ENCODE data around the gene CDNF.
"Not testable (repeated sequence)": the region's sequence is repeated elsewhere in the genome, so short reads cannot be mapped to it uniquely, and the experiment has no call there.

The CDNF gene

DNA sequence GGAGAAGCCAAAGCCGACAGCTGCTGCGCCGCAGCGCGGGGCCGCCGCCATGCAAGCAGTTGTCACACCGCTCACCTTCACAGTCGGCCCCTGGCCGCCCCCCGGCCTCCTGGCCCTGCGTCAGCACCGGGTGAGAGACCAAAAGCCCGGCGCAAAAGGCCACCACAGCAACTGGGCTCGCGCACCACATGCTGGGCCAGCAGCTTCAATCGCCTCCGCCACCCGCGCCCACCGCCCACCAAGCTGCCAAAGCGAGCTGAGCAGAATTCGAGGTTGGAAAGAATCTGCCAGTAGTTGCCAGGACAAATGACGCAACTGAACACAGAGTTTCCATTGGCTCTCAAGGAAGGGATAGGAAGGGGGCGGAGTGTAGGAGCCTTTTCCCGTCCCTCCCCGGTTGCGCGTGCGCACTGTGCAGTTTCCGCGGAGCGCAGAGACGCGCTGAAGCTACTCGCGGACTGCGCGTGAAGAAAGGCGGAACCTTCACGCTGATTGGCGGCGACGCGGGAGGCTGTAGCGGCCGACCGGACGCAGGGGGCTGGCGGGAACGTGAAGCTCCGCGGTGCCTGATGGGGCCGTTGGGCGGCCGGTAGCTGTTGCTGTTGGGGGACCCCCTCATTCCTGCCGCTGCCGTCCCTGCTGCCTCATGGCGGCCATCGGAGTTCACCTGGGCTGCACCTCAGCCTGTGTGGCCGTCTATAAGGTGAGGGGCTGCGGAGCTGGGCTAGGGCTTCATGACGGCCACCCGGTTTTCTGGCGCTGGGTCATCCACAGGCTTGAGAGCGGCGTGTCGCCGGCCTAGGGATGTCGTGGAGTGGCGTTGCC is at the start of gene CDNF, which contains the start of the genes HSPA14 and MSANTD7:
Gene CDNF (minus strand): TSS at position 281 of the 825 bp plus-strand sequence. CDS start 91 bp downstream, at position 190.
Gene HSPA14 (plus strand): TSS at position 550 of the 825 bp plus-strand sequence. CDS start 97 bp downstream, at position 647.
Gene MSANTD7 (plus strand): TSS at position 550 of the 825 bp plus-strand sequence. CDS start 3,979 bp downstream, outside the sequence.
- peak; percentile 100 for DNase-seq

DNA sequence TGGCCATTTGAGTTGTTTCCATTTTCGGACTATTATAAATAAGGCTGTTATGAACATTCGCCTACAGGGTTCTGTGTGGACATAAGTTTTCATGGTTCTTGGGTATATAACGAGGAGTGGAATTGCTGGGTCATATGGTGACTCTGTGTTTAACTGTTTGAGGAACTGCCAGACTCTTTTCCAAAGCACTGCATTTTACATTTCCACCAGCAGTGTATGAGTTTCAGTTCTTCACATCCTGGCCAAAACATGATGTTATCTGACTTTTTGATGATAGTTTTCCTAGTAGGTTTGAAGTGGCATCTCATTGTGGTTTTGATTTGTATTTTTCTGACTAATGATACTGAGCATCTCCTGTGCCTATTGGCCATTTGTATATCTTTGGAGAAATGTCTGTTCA is 46.2 kb upstream of the CDNF start:
- DNase-seq, result peak in 2 of 3 donors; percentile 39 to 43

DNA sequence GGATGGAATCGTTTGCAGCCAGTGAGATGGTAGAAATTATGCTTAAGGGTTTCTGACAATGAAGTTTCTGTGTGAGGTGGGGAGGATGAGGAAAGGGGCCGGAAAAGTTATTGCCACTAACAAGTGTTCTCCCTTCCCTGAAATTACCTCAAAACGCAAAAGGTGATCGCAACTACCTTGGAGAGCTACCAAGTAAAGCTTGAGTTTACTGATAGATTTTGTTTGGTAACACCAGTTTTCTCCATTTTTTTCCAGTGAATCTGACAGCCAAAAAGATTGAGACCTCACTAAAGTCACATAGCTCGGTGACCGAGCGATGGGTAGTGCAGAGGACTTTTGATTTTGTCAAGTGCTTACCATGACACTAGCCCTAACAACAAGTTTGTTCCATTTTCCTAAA is 42.4 kb upstream of the CDNF start:
- no peak for DNase-seq

DNA sequence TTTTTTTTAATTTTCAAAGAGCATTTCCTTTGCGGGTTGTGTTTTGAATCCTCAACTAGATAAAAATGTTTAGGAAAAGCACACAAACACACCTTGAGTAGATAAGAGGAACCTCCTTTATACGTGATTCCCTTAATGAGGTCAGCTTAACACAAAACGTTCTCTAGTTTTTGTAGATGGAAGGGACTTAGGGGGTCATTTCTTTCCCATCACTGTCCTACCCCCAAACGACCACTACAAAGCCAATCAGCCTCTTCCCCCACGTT is 42.0 kb upstream of the CDNF start:
- no peak for DNase-seq

DNA sequence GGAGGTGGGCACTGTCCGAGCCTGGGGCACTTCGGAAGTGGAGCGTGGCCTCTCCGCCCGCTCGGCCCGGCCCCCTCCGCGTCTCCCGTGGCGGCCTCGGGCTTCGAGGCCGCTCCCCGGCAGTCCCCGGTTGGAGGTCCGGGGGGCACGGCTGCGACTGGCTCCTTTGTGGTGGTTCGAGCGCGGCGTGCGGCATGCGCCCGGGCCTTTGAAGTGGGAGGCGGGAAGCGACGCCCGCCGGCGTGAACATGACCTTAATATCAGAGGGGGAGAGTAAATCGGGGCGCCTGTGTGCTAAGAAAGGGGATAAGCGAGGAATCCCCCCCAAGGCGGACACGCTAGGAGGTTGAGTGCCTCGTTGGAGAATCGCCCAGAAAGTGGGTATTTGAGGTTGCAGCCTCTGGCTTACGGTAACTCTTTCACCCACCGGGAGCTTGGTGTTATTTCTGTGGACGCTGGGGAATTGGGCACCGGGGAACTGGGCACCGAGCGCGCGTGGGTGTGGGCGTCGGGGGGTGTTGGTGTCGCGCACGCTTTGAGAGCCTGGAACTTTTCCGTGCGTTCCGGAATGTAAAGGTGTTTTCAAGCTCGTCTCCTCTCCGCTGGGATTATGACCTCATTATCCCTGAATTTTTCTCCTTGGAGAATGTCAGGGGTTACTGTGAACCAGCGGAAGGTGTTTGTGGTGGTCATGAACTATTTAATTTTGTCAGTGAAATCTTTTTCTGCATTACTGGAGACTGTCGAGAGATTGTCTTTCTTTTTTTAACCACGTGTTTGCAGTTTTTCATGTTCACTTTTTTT is 41.5 kb upstream of the CDNF start:
- peak; percentile 31 to 67 (median 36) for DNase-seq

DNA sequence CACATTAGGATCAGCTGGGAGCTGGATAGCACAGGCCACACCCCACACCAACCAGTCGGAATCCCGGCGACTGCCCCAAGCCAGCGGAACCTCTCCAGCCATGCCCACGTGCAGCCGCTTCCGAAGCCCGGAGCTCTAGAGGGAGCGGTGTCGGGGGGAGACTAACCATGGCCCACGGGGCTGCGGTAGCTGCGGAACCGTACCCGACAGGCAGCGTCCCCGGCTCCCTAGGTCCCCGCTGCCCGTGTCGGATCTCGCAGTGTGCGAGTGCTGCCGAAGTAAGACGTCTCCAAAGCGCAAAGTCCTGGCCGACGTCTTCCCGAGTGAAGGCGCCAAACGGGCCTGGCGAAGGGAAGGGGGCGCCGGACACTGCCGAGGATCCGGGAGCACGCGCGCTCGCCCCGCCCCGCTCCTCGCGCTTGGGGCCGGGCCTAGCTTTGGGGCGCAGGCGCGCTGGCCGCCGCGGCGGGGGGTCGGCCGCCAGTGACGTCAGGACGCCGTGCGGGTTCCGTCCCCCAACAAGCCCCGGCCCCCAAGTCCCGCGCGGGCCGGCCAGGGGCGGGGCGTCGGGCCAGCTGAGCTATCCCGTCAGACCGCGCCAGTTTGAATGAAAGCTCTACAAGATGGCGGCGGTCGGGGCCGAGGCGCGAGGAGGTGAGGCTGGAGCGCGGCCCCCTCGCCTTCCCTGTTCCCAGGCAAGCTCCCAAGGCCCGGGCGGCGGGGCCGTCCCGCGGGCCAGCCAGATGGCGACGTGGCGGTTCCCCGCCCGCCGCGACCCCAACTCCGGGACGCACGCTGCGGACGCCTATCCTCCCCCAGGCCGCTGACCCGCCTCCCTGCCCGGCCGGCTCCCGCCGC is 40.7 kb upstream of the CDNF start, which contains the start of gene SUV39H2:
Gene SUV39H2 (plus strand): TSS at position 601 of the 858 bp plus-strand sequence. CDS start 23 bp downstream, at position 624.
- DNase-seq, result peak; percentile 97 to 99 (median 99)

DNA sequence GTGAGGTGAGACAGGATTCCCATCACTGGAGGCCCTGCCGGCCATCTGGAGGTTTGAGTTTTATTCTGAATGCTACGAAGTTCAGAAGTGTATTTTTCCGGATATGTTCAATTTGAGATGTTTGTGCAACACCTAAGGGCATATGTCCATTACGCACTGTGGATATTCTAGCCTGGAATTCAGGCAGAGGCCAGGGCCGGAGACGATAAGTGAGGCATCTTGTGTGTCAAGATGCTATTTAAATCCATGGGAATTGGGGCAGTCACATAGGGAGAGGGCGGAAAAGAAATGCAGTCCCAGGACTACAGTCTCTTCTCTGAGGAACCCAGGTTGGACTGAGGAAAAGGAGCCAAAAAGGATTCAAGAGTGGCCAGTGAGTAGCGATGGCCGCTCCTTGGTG is 38.9 kb upstream of the CDNF start:
- DNase-seq, result no peak

DNA sequence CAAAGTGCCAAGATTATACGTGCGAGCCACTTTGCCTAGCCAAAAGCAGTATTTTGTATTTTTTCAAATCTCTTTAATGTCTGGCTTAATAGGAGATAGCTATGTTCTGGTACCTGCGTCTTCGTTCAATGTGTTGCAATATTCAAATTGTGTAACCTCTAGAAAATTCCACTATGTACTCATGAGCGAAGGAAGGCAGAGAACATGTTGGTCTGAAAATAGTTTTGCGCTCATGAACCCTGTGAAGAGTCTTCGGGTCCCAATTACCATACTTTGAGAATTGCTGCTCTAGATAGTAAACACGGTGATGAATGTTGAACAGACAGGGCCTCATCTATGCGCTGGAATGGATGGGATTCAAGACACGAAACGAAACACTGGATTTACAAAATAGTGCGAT is 38.1 kb upstream of the CDNF start:
- DNase-seq, result peak in 2 of 3 donors; percentile 23 to 26

DNA sequence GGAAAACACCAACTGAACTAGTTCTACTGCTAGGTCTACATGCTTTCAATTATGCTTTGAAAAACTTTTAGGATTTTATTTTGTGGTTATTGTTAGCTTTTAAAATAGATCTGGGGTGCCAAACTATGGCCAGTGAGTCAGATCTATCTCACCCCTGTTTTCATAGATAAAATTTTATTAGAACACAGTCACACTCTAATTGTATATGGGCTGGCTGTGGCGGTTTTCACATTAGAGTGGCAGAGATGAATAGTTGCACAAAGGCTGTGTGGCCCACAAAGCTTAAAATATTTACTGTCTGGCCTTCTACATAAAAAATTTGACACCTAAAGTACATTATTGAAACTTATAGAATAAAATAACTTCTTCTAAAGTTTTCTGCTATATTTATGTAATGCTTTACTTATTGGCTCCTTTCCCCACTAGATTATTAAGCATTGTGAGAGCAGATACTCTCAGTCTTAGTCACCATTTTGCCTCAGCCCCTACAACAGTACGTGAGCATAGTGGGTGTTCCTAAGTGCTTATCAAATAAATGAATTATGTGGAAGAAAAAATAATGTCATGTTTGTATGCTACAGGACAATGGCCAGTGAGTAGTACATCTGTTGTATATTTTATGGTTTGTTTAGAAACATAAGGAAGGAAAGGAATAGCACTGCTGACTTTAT is 35.4 kb upstream of the CDNF start:
- no peak for DNase-seq

DNA sequence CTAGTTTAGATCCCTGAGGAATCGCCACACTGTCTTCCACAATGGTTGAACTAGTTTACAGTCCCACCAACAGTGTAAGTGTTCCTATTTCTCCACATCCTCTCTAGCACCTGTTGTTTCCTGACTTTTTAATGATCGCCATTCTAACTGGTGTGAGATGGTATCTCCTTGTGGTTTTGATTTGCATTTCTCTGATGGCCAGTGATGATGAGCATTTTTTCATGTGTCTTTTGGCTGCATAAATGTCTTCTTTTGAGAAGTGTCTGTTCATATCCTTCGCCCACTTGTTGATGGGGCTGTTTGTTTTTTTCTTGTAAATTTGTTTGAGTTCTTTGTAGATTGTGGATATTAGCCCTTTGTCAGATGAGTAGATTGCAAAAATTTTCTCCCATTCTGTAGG is 27.0 kb upstream of the CDNF start:
- DNase-seq, result not testable (repeated sequence)

DNA sequence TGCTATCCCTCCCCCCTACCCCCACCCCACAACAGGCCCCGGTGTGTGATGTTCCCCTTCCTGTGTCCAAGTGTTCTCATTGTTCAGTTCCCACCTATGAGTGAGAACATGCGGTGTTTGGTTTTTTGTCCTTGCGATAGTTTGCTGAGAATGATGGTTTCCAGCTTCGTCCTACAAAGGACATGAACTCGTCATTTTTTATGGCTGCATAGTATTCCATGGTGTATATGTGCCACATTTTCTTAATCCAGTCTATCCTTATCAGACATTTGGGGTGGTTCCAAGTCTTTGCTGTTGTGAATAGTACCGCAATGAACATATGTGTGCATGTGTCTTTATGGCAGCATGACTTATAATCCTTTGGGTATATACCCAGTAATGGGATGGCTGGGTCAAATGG is 26.6 kb upstream of the CDNF start:
- not testable (repeated sequence) for DNase-seq

DNA sequence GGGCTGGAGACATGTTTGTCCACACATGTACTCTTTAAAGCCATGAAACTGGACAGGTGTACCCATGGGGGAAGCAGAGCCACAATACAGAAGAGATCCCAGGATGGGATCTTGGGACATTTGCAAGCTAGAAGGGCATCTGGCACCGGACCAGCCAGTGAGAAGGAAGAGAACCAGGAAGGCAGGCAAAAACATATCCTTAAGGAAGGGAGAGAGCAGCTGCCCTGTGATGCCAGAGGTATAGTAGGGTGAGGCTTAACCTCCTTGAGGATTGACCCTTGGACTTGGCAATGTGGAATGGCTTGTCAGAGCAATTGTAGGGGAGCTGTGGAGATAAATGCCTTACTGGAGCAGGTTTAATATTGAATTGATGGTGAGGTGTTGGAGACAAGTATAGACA is 23.0 kb upstream of the CDNF start:
- DNase-seq, result no peak

DNA sequence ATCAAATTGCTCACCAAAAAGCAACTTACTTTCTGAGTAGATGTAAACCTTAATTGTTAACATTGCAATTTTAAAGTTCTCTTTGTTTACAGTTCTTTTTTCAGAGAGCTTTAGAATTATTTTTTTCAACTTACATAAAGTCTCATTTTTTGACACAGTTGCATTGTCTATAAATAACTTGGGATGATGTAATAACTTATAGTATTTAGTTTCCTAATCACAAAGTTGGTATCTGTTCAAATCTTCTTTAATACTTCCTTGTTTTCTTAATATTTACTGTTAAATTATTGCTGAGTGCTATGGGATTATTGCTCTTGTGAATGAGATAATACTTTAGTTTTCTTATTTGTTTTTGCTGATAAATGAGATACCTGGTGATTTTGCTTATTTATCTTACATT is 21.9 kb upstream of the CDNF start:
- DNase-seq, result peak in 1 of 3 donors; percentile 35

DNA sequence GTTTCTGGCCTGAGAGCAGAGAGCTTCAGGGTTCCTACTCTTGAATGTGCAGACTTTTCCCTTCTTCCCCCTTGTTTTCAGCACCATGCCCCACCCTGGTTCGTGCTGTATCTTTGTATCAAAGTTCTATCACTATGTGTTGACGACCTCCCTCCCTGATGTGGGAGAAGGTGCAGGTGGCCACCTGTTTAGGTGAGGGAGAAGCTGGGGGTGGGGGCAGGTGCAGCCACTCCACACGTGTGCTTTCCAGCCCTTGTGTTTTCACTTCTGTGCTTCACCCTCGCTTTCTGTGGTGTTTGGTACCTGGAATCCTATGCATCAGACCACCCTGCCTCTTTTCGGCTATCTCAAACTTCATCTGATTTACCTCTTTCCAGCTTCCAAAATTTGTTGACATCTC is 21.2 kb upstream of the CDNF start:
- DNase-seq, result no peak

DNA sequence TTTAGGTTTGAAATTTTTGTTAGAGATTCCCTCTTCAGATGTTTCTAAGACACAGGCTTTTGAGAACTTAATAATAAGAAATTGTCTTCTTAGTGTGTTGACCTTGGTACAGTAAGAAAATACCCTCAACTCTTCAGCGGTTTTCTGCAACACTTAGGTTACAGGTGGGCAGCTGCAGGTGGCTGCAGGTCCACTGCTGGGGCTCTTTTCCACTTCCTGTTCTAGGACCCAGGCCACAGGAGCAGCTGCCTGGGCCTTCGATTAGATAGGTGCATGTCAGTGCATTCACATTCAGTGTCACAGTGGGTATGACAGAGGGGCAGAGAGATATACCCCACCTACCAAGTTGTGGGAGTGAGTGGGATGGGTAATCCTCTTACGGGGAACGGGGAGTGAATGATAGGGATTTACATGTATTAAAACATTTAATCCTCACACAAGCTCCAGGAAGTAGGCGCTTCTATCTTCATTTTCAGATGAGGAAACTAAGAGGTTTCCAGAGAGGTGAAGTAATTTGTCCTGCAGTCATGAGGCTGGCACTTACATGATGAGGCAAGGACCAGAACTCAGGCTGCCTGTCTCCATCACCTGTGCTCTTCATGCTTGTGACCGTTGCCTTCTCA is 20.6 kb upstream of the CDNF start:
- DNase-seq, result peak in 1 of 3 donors; percentile 1

DNA sequence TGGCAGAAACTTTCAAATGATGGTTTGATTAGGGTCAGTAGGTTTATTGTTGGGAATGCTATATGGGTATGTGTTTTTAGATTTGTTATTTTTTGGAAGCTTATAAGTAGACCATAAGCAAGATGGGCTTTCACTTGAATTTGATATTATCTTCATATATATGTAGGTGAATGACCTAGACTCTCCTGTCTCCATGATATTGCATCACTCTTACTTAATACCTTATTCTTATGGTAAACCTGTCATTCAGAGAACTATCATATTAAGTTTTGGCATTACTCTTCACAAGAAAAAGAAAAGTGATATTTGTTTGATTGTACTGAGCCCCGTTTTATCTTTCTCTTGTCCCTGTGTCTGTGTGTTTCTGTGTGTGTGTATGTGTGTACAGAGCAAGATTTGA is 17.6 kb upstream of the CDNF start:
- DNase-seq, result no peak

DNA sequence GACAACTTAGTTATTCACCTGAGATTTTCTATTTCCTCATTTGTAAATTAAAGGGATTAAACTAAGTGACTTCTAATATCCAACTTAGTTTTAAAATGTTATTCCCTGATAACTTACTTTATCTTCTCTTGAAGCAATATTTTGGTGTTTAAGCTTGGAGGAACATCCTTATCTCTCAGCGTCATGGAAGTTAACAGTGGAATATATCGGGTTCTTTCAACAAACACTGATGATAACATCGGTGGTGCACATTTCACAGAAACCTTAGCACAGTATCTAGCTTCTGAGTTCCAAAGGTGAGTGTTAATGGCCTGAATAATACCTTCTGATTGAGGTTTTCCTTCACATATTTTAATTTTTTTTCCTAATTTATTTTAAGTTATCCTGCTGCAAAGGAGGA is 14.4 kb upstream of the CDNF start:
- DNase-seq, result no peak

DNA sequence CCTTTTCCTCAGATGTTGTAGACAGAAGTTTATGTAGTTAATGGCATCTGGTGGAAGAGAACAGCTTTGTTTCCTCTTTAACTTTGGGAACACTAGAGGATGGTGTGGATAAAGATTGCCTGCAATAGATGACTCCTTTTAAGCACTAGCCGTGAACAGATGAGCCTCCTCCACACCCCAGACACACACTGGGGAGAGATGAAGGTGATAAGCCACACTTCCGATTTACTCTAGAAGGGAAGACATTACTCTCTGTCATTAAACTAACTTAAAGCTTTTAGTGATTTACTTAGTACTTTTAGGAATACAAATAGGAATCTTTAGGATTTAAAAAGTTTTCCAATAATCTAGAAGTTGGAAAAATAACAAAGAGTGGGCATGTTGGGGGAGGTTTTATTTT is 7.1 kb upstream of the CDNF start:
- DNase-seq, result no peak

DNA sequence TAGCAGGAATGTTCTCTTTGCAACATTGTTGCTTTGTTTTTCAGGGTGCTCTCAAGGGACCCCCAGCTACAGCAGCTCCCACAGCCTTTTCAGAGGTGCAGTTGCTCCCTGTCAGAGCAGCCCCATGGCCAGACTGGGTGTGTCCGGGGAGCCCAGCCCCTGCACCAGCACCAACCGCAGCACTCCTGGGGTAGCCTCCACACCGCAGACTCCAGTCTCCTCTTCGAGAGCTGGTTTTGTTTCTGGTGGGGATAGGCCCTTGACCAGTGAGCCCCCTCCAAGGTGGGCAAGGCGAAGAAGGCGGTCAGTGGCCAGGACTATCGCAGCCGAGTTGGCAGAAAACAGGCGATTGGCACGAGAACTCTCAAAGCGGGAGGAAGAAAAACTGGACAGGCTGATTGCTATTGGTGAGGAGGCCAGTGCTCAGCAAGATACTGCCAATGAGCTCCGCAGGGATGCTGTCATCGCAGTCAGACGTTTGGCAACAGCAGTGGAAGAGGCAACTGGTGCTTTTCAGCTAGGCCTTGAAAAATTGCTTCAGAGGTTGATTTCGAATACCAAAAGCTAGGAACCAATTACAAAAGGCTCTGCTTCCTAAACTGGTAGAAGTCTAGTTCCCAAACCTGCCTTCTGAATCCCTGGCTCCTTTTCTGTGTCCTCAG is 5.6 kb upstream of the CDNF start:
- no peak for DNase-seq

DNA sequence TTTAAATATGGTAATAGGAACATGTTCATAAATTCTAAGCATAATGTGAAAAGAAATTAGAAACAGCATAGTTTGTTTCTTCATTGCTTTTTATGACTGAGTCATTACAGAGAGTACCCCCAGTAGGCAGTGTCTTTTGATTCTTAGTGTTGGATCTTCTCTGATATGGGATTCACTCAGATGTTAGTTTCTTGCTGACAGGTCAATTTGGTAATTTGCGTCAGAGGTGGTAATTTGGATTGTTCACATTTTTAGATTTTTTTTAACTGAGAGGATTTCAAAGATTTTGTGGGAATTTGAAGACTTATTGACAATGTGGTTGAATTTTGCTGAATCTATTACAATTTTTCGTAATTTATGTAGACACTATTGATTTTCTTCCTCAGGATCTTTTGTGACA is 2.3 kb upstream of the CDNF start:
- no peak for DNase-seq

DNA sequence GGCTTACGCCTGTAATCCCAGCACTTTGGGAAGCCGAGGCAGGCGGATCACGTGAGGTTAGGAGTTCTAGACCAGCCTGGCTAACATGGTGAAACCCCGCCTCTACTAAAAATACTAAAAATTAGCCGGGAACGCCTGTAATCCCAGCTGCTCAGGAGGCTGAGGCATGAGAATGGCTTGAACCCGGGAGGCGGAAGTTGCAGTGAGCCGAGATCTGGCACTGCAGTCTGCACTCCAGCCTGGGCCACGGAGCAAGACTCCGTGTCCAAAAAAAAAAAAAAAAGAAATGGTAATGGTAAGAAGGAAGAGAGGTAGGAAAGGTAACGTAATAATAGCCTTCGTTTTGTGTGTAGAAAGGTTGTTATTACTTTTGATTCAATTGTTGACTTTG is 1.5 kb upstream of the CDNF start:
- DNase-seq, result peak in 1 of 3 donors; percentile 7
